Right lobe of liver (tissue), 6 donors: ENCODE data around the gene TCTA. TPM values are rescaled to one million over a fixed set of nuclear protein-coding genes. Genes with fewer than 3 reads are reported as not detected.
A peak's percentile ranks its signal among the peaks of the same experiment; 100 is the strongest.

Experiments
- ATAC-seq, 4 donors: fragments of 200-7000 bp; cut with Tn5 transposase; one replicate each; pipeline ENCODE4 v1.9.1; 2020; ENCODE audit warnings: mild to moderate bottlenecking in 4 of 4, moderate library complexity in 4 of 4
- DNase-seq, 3 donors: peaks; one replicate each; pipeline ENCODE4 v3.0.0-alpha.2; 2020
- H3K27ac ChIP-seq, 3 donors: fragments of 200-600 bp; one replicate each; pipeline ENCODE4 v1.8.0; 2022
- H3K27me3 ChIP-seq, 2 donors: fragments of 200-600 bp; one replicate each; pipeline ENCODE4 v1.8.0; 2022
- H3K36me3 ChIP-seq, 4 donors: fragments of 200-600 bp; sonication (generic) in 1 of 4; one replicate each; pipeline versions ENCODE4 v1.5.1 to v1.8.0; 2017 to 2022; ENCODE audit warnings: control low read depth in 1 of 4
- H3K4me1 ChIP-seq, 4 donors: fragments of 200-600 bp; sonication (generic) in 1 of 4; one replicate each; pipeline versions ENCODE4 v1.5.1 to v1.8.0; 2017 to 2022; ENCODE audit warnings: control low read depth in 1 of 4
- H3K4me3 ChIP-seq, 3 donors: fragments of 200-600 bp; one replicate each; pipeline ENCODE4 v1.8.0; 2022
- H3K9me3 ChIP-seq, 4 donors: fragments of 200-600 bp; sonication (generic) in 1 of 4; one replicate each; pipeline versions ENCODE4 v1.5.1 to v1.8.0; 2017 to 2022; ENCODE audit warnings: control low read depth in 1 of 4
- CTCF ChIP-seq, 4 donors: fragments of 200-600 bp in 3 of 4; fragments of 450-650 bp in 1 of 4; IDR thresholded peaks; one replicate each; pipeline versions ENCODE4 v1.5.1 to v1.8.0; 2016 to 2022; ENCODE audit warnings: antibody characterized with exemption in 4 of 4, mild to moderate bottlenecking in 2 of 4
- POLR2A ChIP-seq: fragments of 450-650 bp; IDR thresholded peaks from one replicate; pipeline ENCODE4 v1.6.1; 2017; ENCODE audit warnings: antibody characterized with exemption, mild to moderate bottlenecking
- WGBS: methylation state at CpG from one replicate; pipeline ENCODE4 v1.1.6; 2018; ENCODE audit warnings: low coverage, low lambda C conversion rate; ENCODE audit not compliant: insufficient coverage; ENCODE audit errors: missing lambda C conversion rate; 5-methylcytosine and 5-hydroxymethylcytosine counted together
- intact Hi-C, 2 donors: fragments of 100-400 bp; cut with DNase I; formaldehyde crosslinking; loops; one replicate each; pipeline versions ENCODE4 v1.11.2 to v1.14.1; 2022
- long read RNA-seq: library from polyadenylated mRNA; unstranded; transcript quantifications from one replicate; pipeline ENCODE4 v2.0.0, GENCODE V29; 2019
- total RNA-seq, 6 experiments: library from RNA; depleted of rRNA in 2 of 6; stranded (reverse); fragments of >200 nt in 2 of 6; fragmentation: NEBNext Ultra II Directional in 3 of 6; extraction: Animal tissue kit (Norgen Biotek cat#: 25700) in 3 of 6; gene quantifications; one replicate each; pipeline versions ENCODE4 v1.1.0 to v1.2.4, GENCODE V29; 2016 to 2023
- donor health status: DM: no; HTN: yes; CAD: no.
- donor health status: DM: no; HTN: no; CAD: no.
- donor health status: DM: no; HTN: no; CAD: no.
- donor health status: DM: no; HTN: yes; CAD: no.
- donor health status: DM: no; HTN: yes; CAD: no.

Gene TCTA
- 10 to 100 TPM; 15.9 to 26.0 (median 19.4) TPM for total RNA-seq
- long read RNA-seq, transcript TCTA-201 (3 exons, 2,146 nt), result major isoform, 5 of 9 reads
- long read RNA-seq, partial matches to known transcripts, result 0 of 9 reads
- long read RNA-seq, other reads (novel, unspliced or antisense), result 3 of 9 reads

- H3K4me1 ChIP-seq, result peaks cover 0 to 37% (median 7%) of the 10 kb centered on the region in 4 donors
- no peaks in the 10 kb centered on the region for H3K27me3 ChIP-seq
- ATAC-seq, result peak; percentile 91 to 95 (median 93)
- peak; percentile 91 for TF ChIP-seq POLR2A
- TF ChIP-seq CTCF (IDR thresholded peaks at IDR 0.05), result no peak
- H3K4me3 ChIP-seq, result peak within 1 kb of the TSS; percentile 77 to 90 (median 86)
- peak within 1 kb of the TSS; percentile 83 to 96 (median 95) for H3K27ac ChIP-seq
- DNase-seq, result peak; percentile 99
- peaks cover 0 to 13% (median 0%) of the 10 kb centered on the region in 4 donors for H3K36me3 ChIP-seq
- 0% methylated on average over 12 of the region's 62 CpGs for WGBS
- intact Hi-C loops, result no loop called here
- H3K9me3 ChIP-seq, result no peaks in the 10 kb centered on the region
These were observed at the start of gene TCTA, which contains the start of gene RHOA for GRCh38 chr3:49411968-49412631. Gene TCTA, plus strand, starts transcription at chr3:49412423. Its CDS starts 4 bp downstream, at chr3:49412427. Gene RHOA, minus strand, starts transcription at chr3:49411976. Its CDS starts 36,387 bp downstream, at chr3:49375589.

- WGBS, result no CpG with 5 or more reads among the region's 3 CpGs
- DNase-seq, result no peak
- Histone ChIP-seq H3K27ac (no peak overlapping the region), H3K9me3 (no peaks in the 10 kb centered on the region), H3K4me3 (no peak overlapping the region), H3K4me1 (peaks cover 0 to 12% (median 7%) of the 10 kb centered on the region in 4 donors), H3K36me3 (peaks cover 0 to 70% (median 34%) of the 10 kb centered on the region in 4 donors), H3K27me3 (no peaks in the 10 kb centered on the region)
- no peak for TF ChIP-seq CTCF (IDR thresholded peaks at IDR 0.05)
- no peak for TF ChIP-seq POLR2A
- no peak for ATAC-seq
- intact Hi-C loops, result no loop called here
These were observed 49.7 kb upstream of the TCTA start for GRCh38 chr3:49362561-49362960.

GRCh38 chr3:49370585-49371290, 41.5 kb upstream of the TCTA start:
- TF ChIP-seq POLR2A (no peak), CTCF (IDR thresholded peaks at IDR 0.05) (no peak)
- Histone ChIP-seq H3K4me3 (no peak overlapping the region), H3K4me1 (peaks cover 0 to 12% (median 0%) of the 10 kb centered on the region in 4 donors), H3K9me3 (no peaks in the 10 kb centered on the region), H3K36me3 (peaks cover 0 to 62% (median 27%) of the 10 kb centered on the region in 4 donors), H3K27ac (no peak overlapping the region), H3K27me3 (no peaks in the 10 kb centered on the region)
- 92% methylated on average over 4 of the region's 6 CpGs for WGBS
- DNase-seq (no peak), ATAC-seq (no peak)
- intact Hi-C loops, result no loop called here

GRCh38 chr3:49371946-49372345, 40.3 kb upstream of the TCTA start:
- no peak for DNase-seq
- Histone ChIP-seq H3K27ac (no peak overlapping the region), H3K36me3 (peaks cover 0 to 55% (median 23%) of the 10 kb centered on the region in 4 donors), H3K4me1 (peaks cover 0 to 12% (median 0%) of the 10 kb centered on the region in 4 donors), H3K4me3 (no peak overlapping the region), H3K27me3 (no peaks in the 10 kb centered on the region), H3K9me3 (no peaks in the 10 kb centered on the region)
- ATAC-seq, result no peak
- intact Hi-C loops, result no loop called here
- TF ChIP-seq POLR2A, result no peak
- no peak for TF ChIP-seq CTCF (IDR thresholded peaks at IDR 0.05)
